Progenitor cell of endocrine pancreas (in vitro differentiated cells): ENCODE data around the gene OGFOD1. TPM values are rescaled to one million over a fixed set of nuclear protein-coding genes. Genes with fewer than 3 reads are reported as not detected.

Experiments
- DNase-seq: peaks from one replicate; pipeline ENCODE4 v3.0.0; 2021; ENCODE audit warnings: low spot score; ENCODE audit not compliant: unreplicated experiment
- H3K27ac Mint-ChIP-seq: 2 replicates; pipeline ENCODE4 v1.8.0; 2021; ENCODE audit warnings: mild to moderate bottlenecking, moderate library complexity, mixed read lengths
- H3K27me3 Mint-ChIP-seq: 2 replicates; pipeline ENCODE4 v1.8.0; 2021; ENCODE audit warnings: mixed read lengths
- H3K36me3 Mint-ChIP-seq: 2 replicates; pipeline ENCODE4 v1.8.0; 2022; ENCODE audit warnings: mixed read lengths; ENCODE audit not compliant: insufficient read depth
- H3K4me1 Mint-ChIP-seq: 2 replicates; pipeline ENCODE4 v1.8.0; 2021; ENCODE audit warnings: low read depth, mixed read lengths
- H3K4me3 Mint-ChIP-seq: 2 replicates; pipeline ENCODE4 v1.8.0; 2021; ENCODE audit warnings: low read depth, mild to moderate bottlenecking, moderate library complexity, mixed read lengths
- H3K9me3 Mint-ChIP-seq: 2 replicates; pipeline ENCODE4 v1.8.0; 2021; ENCODE audit warnings: low read depth, mixed read lengths
- CTCF ChIP-seq: fragments of 200-600 bp; sonication (generic); IDR thresholded peaks from one replicate; pipeline ENCODE4 v1.5.0; 2021; ENCODE audit warnings: antibody characterized with exemption, mild to moderate bottlenecking; ENCODE audit not compliant: unreplicated experiment
- total RNA-seq: library from RNA; stranded (reverse); gene quantifications from 2 replicates; pipeline ENCODE4 v1.2.1, GENCODE V29; 2021

Gene OGFOD1
- total RNA-seq, 1 donor from 2014 or later, result 32.0 TPM

GRCh38 chr16:56463153-56463552 is 11.8 kb downstream of the OGFOD1 start:
- peaks cover 13% of the 10 kb centered on the region for H3K36me3 Mint-ChIP-seq
- TF ChIP-seq CTCF, result no peak
- no peak overlapping the region for H3K27ac Mint-ChIP-seq
- H3K4me1 Mint-ChIP-seq, result no peaks in the 10 kb centered on the region
- DNase-seq, result no peak
- H3K9me3 Mint-ChIP-seq, result no peaks in the 10 kb centered on the region
- no peak overlapping the region for H3K4me3 Mint-ChIP-seq
- no peaks in the 10 kb centered on the region for H3K27me3 Mint-ChIP-seq

DNA sequence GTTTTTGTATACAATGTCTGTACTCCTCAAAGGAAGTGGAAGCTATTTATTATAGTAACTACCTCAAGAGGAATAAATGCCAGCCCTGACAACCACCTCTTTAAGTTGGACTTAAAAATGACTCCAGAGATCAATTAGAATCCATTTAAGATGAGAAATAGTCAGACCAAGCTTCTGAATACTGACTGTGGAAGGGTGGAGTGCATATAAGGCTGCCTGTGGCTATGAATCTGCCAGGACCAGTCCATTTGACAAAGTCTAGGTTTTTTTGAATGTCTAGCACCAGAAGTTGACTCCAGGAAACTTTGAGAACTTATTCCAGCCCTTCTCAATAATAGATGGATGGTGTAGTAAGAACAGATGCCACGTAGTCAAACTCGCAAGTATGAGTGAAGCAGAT is 15.0 kb downstream of the OGFOD1 start:
- H3K9me3 Mint-ChIP-seq, result no peaks in the 10 kb centered on the region
- no peak for TF ChIP-seq CTCF
- H3K27me3 Mint-ChIP-seq, result no peaks in the 10 kb centered on the region
- peaks cover 18% of the 10 kb centered on the region for H3K36me3 Mint-ChIP-seq
- H3K4me3 Mint-ChIP-seq, result no peak overlapping the region
- H3K27ac Mint-ChIP-seq, result no peak overlapping the region
- no peak for DNase-seq
- no peaks in the 10 kb centered on the region for H3K4me1 Mint-ChIP-seq

DNA sequence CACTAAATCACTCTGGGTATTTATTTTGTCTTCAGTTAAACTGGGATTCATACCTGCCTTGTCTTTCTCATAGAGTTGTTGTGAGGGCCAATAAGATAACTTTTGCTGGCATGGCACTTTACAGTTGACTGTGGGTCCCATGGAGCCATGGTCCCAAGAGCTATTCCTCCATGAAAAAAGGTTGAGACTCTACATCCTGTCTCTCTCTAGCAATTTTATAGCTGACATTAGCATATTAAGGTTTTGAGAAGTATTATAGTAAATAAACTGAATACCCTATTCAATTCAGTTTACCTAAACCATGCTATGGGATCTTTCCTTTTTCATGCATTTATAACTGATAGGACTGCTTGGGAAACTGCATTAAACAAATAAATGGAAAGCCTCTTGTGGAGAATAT is 17.4 kb downstream of the OGFOD1 start:
- Mint-ChIP-seq H3K4me1 (no peaks in the 10 kb centered on the region), H3K27me3 (no peaks in the 10 kb centered on the region), H3K36me3 (peaks cover 19% of the 10 kb centered on the region), H3K4me3 (no peak overlapping the region), H3K27ac (no peak overlapping the region), H3K9me3 (no peaks in the 10 kb centered on the region)
- DNase-seq, result no peak
- no peak for TF ChIP-seq CTCF

GRCh38 chr16:56469748-56470147 is 18.4 kb downstream of the OGFOD1 start:
- Mint-ChIP-seq H3K27ac (no peak overlapping the region), H3K27me3 (no peaks in the 10 kb centered on the region), H3K36me3 (peaks cover 18% of the 10 kb centered on the region), H3K4me1 (no peaks in the 10 kb centered on the region), H3K9me3 (no peaks in the 10 kb centered on the region), H3K4me3 (no peak overlapping the region)
- TF ChIP-seq CTCF, result no peak
- no peak for DNase-seq

- no peaks in the 10 kb centered on the region for H3K4me1 Mint-ChIP-seq
- TF ChIP-seq CTCF, result no peak
- no peak overlapping the region for H3K4me3 Mint-ChIP-seq
- no peaks in the 10 kb centered on the region for H3K9me3 Mint-ChIP-seq
- no peak overlapping the region for H3K27ac Mint-ChIP-seq
- H3K27me3 Mint-ChIP-seq, result no peaks in the 10 kb centered on the region
- H3K36me3 Mint-ChIP-seq, result peaks cover 20% of the 10 kb centered on the region
- no peak for DNase-seq
These were observed 18.9 kb downstream of the OGFOD1 start for GRCh38 chr16:56470232-56470631.

DNA sequence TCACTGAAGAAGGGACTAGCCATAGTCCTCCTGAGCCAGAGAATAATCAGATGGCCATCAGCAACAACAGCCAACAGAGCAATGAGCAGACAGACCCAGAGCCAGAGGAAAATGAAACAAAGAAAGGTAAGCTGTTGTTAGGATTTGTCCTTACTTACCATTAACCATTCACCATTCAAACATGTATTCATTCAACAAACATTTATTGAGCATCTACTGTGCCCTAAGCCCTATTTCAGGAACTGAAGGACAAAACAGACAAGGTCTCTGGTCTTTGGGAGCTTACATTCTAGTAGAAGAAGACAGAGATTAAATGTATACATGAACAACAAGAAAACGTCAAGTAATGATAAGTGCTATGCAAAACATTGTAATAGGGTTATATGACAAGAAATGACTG is 19.3 kb downstream of the OGFOD1 start:
- Mint-ChIP-seq H3K27ac (no peak overlapping the region), H3K4me1 (no peaks in the 10 kb centered on the region), H3K36me3 (peaks cover 19% of the 10 kb centered on the region), H3K4me3 (no peak overlapping the region), H3K9me3 (no peaks in the 10 kb centered on the region), H3K27me3 (no peaks in the 10 kb centered on the region)
- no peak for TF ChIP-seq CTCF
- no peak for DNase-seq
